Colonic mucosa (tissue), 4 donors: ENCODE measurements around the gene OR4D2. TPM values are rescaled to one million over a fixed set of nuclear protein-coding genes. Genes with fewer than 3 reads are reported as not detected.

Experiments
- DNase-seq: peaks from one replicate; pipeline ENCODE4 v3.0.0-alpha.2; 2020
- H3K27ac ChIP-seq: fragments of 200-600 bp; one replicate; pipeline ENCODE4 v1.8.0; 2021
- H3K27me3 ChIP-seq: fragments of 200-600 bp; one replicate; pipeline ENCODE4 v1.8.0; 2021
- H3K36me3 ChIP-seq: fragments of 200-600 bp; one replicate; pipeline ENCODE4 v1.8.0; 2021
- H3K4me1 ChIP-seq: fragments of 200-600 bp; one replicate; pipeline ENCODE4 v1.8.0; 2021; ENCODE audit warnings: mild to moderate bottlenecking
- H3K4me3 ChIP-seq: fragments of 200-600 bp; one replicate; pipeline ENCODE4 v1.8.0; 2021
- H3K9ac ChIP-seq, 2 donors: one replicate each; pipeline ENCODE4 v1.7.0; 2013; ENCODE audit warnings: control low read depth in 2 of 2, low read depth in 2 of 2, low read length in 2 of 2
- H3K9me3 ChIP-seq: fragments of 200-600 bp; one replicate; pipeline ENCODE4 v1.8.0; 2021
- CTCF ChIP-seq: fragments of 200-600 bp; IDR thresholded peaks from one replicate; pipeline ENCODE4 v1.8.0; 2022; ENCODE audit warnings: antibody characterized with exemption, mild to moderate bottlenecking
- intact Hi-C: fragments of 100-400 bp; cut with DNase I; formaldehyde crosslinking; loops from one replicate; pipeline ENCODE4 v1.14.1; 2022
- total RNA-seq, 2 donors: library from RNA; stranded (reverse); fragmentation: NEBNext Ultra II Directional in 1 of 2; extraction: Animal tissue kit (Norgen Biotek cat#: 25700) in 1 of 2; gene quantifications; one replicate each; pipeline ENCODE4 v1.2.1, GENCODE V29; 2021
- donor health status: healthy.
- donor health status: DM: no; HTN: no; CAD: no.
- donor health status: DM: no; HTN: no; CAD: no.

OR4D2 gene
- total RNA-seq, 2 donors from 2014 or later, result not detected

DNA sequence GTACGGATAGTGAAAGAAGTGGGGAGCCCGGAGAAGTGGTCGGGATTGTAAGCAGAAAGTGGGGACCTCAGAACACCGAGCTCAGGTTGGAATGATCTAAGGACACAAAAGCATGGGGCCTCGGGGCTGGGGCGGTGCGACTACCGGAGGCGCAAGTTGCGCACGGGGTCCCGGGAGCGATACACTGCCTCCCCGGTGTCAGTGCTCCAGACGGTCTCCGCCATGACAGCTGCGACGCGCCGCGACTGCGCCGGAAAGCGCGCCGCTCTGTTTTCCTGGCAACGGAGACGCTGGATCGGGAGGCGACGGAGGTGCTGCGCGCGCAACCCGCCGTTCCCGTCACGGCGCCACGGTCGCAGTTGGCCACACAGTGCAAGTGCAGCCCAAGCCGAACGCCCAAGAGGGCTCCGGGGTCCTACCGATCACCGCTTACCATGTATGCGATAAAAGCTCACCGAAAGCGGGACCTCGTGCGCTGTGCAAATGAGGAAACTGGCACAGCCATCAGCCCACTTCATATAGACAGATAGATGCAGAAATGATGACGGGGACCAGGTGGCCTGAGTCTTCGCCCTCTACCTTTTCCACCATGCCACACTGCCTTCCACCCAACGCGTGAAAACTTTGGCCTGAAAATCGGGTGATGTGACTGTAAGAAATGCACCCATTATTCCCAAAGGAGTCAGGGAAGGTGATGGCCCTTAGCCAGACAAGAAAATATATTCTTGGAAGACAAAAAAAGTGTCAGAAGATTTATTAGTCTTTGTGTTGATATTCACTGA lies 52.4 kb downstream of the OR4D2 start, which contains the start of gene MKS1:
MKS1 (minus strand) TSS at position 249 of the 782 bp plus-strand sequence; CDS start at position 224, 25 bp downstream.
- no peaks in the 10 kb centered on the region for H3K27me3 ChIP-seq
- intact Hi-C loops, result no loop called here
- H3K27ac ChIP-seq, result peak within 1 kb of the TSS; percentile 61
- no peaks in the 10 kb centered on the region for H3K36me3 ChIP-seq
- H3K4me1 ChIP-seq, result no peaks in the 10 kb centered on the region
- peak within 1 kb of the TSS; percentile 81 to 83 for H3K9ac ChIP-seq
- peak; percentile 95 for DNase-seq
- TF ChIP-seq CTCF, result peak; percentile 82
- H3K4me3 ChIP-seq, result peak within 1 kb of the TSS; percentile 67
- no peaks in the 10 kb centered on the region for H3K9me3 ChIP-seq

DNA sequence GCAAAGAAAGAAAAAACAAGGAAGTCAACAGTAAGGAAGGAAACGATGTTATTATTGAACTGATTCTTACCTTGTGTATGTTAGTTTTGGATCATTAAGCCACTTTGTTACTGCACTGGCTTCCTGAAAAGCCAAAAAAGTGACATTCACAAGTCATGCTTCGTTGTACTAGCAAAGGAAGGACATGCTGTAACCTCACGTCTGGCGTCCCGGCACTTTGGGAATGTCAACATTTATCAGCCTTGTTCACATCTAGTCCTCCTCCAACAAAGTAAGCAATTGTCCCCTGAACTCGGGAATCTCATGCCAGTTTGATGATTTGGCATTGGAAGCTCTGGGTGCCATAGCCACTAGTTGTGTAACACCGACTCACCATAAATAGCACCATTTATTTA lies 53.0 kb downstream of the OR4D2 start:
- H3K4me1 ChIP-seq, result no peaks in the 10 kb centered on the region
- no peak for DNase-seq

More for the DNA sequence above, 53.0 kb downstream of the OR4D2 start:
- TF ChIP-seq CTCF, result no peak
- no peaks in the 10 kb centered on the region for H3K36me3 ChIP-seq
- intact Hi-C loops, result no loop called here
- no peaks in the 10 kb centered on the region for H3K9me3 ChIP-seq
- H3K4me3 ChIP-seq, result peak overlapping the region; percentile 67
- H3K9ac ChIP-seq, result peak overlapping the region in 1 of 2 donors; percentile 83
- H3K27ac ChIP-seq, result peak overlapping the region; percentile 61
- H3K27me3 ChIP-seq, result no peaks in the 10 kb centered on the region

Other genes with a start within 250 kb of the OR4D2 start
- gene CUEDC1, start 211.6 kb upstream of the OR4D2 start, total RNA-seq, result 10 to 100 TPM; 14.7 to 15.2 TPM
- gene VEZF1, start 178.7 kb upstream of the OR4D2 start, total RNA-seq, result 10 to 100 TPM; 35.7 to 52.8 TPM
- gene SRSF1, start 159.7 kb upstream of the OR4D2 start, total RNA-seq, result 100 to 1,000 TPM; 173 to 315 TPM
- 10 to 100 TPM; 34.3 to 41.2 TPM for gene DYNLL2, start 83.6 kb upstream of the OR4D2 start, total RNA-seq
- not detected for gene OR4D1, start 18.6 kb upstream of the OR4D2 start, total RNA-seq
- gene EPX, start 25.7 kb downstream of the OR4D2 start, total RNA-seq, result not detected
- 10 to 100 TPM; 13.8 to 18.4 TPM for gene MKS1, start 52.3 kb downstream of the OR4D2 start, total RNA-seq
- gene LPO, start 71.6 kb downstream of the OR4D2 start, total RNA-seq, result not detected
- not detected for gene MPO, start 114.0 kb downstream of the OR4D2 start, total RNA-seq
- 1 to 10 TPM; 3.7 to 5.4 TPM for gene TSPOAP1, start 161.8 kb downstream of the OR4D2 start, total RNA-seq
- gene SUPT4H1, start 185.2 kb downstream of the OR4D2 start, total RNA-seq, result 10 to 100 TPM; 68.7 to 75.3 TPM